ENCODE results near the gene ADTRP.
"Not testable (repeated sequence)": the region's sequence is repeated elsewhere in the genome, so short reads cannot be mapped to it uniquely, and the experiment has no call there.

ADTRP gene

DNA sequence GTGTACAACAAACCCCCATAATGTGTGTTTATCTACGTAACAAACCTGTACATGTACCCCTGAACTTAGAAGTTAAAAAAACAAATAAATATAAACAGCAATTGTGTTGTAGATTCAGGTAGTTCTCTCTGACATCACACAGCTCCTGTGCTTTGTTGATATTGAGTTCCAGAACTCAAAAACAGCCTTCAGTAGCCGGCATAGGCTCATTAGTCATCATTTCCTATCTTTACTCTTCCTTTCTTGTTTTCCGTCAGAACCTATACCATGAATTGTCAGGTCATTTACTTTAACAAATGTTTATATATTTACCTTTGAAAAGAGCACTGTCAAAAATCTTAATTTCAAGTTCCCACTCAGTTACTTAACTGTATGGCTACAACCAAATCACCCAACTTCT lies 88.8 kb downstream of the ADTRP start:
- DNase-seq = no peak

DNA sequence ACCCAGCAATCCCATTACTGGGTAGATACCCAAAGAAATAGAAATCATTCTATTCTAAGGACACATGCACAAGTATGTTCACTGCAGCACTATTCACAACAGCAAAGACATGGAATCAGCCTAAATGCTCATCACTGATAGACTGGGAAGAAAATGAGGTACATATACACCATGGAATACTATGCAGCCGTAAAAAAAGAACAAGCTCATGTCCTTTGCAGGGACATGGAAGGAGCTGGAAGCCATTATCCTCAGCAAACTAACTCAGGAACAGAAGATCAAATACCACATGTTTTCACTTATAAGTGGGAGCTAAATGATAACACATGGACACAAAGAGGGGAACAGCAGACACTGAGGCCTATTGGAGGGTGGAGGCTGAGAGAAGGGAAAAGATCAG lies 89.2 kb downstream of the ADTRP start:
- DNase-seq = not testable (repeated sequence)

DNA sequence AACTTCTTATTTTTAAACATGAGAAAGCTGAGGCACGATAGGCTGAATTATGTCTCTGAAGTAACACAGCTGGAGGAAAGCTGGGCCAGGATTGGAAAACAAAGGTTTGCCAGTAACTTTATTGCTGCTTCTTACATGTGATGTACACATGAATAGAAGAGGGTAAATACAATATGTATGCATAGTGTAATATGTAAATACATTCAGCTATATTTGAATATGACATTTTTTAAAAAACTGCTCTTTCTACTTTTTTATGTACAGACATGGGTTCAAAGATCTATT lies 90.2 kb downstream of the ADTRP start:
- DNase-seq = no peak

DNA sequence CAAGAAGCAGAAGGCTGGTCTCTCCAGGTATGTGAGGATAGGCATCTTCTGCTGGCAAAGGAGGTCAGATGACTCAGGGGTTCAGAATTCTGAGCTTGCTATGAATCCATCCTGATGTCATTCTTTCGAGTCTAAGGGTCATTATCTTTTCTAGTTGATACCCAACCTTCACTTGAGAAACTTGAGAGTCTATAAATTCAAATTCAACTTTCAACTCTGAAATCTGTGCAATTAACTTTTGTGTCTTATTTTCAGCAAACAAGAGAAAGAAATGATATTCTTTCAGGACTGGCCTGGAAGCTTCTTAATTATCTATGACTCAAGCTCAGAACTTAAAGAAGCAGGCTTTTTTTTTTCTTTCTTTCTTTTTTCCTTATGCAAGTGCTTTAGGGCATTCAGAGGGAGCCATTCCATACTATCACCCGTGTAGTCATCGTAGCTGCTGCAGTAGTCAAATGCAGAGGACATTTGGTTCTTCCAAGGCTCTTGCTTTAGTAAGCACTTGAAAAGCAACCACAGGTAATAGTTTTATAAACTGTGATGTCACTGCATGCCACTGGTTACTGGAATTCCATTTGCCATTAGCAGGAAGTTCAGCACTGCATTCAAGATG lies 93.0 kb downstream of the ADTRP start:
- no peak for DNase-seq

DNA sequence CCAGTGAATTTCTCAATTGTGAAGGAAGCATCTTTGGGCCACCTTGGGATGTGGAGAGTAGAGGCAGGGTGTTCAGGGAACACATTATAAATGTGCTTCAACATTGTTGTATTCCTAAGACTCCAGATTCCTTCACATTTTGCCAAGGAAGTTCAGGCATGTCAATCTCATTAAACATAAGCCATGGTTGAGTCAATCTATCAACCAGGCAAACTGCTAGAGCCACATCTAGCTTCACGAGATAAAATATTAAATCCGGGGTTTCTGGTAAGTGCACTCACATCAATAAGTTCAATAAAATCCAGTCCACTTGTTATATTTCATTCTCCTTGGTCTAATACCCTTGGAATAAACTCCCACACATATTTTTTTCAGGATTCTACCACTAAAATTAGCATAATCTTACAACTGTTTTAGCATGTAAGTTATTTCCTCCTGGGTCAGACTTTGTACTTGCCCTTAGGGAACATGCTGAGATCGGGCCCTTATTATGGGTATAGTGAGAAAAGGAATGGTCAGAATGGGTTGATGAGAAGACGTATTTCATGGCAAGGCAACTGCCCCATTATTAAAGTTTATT lies 93.6 kb downstream of the ADTRP start:
- no peak for DNase-seq

DNA sequence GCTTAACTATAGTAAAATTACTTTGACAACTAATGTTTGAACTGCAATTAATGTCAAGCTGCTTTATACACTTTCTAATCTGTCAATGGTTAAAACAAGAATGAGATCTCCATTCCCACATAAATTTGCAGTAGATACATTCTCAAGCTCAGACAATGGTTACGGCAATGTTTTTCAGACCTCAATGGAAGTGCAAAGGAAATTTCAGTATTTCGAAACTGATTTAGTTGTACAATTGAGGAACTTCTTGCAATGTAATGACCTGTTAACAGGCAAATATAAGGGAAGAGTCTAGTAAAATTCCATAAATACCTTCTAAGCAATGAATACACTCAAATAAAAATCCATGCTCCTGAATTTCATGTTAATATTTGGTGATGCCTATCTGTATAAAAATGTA lies 94.7 kb downstream of the ADTRP start:
- DNase-seq = no peak

DNA sequence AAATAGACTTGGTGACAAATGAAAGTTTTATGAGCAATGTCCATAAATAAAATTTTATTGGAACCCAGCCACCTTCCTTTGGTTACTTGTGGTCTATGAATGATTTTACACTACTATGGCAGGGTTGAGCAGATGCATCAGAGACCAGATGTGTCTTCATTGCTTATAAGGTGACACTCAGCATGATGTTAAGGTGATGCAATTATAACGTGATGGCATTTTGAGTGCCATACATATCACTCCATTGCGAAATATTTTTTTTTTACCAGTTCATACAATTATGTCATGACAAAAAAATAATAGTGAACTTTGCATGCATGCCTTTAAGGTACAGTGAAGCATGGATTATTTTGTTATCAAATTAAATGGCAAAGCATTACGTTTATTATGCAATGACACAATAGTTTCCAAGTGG lies 96.0 kb downstream of the ADTRP start:
- DNase-seq = no peak

DNA sequence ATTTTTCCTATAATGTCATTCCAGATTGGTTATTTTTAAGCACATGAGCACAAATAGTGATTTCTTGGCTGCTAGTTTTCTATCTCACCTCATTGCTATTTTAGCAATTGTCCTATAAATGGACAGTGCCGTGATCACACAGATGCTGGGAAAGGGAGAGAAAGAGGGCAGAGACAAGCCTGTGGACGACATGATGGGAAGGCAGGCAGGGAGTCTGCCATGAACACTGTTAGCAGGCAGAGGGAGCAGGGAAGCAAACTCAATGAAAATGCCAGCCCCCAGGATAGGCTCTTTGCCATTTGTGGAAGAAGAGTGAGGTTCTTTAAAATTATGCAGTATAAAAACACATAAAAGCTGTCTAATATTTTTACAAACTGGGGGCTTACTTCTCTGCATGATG lies 96.8 kb downstream of the ADTRP start:
- DNase-seq = no peak

DNA sequence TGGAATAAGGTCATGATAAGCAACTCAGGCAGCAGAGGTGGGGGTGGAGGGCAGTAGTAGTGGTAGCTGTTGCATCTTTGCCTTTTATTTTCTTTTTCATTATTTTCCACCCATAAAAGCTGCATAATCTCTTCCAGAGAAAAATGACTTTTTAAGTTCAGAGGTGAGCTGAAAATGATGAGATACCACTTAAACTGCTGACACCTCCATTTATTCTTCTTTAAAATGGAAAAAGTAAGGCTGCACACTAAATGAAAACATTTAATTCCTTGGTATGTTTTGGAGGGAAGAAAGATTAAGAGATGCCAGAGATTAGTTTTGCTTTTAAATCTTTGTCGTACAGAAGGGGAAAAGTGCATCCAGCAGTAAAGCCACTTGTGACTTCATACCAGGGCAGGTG lies 97.2 kb downstream of the ADTRP start:
- DNase-seq = no peak

DNA sequence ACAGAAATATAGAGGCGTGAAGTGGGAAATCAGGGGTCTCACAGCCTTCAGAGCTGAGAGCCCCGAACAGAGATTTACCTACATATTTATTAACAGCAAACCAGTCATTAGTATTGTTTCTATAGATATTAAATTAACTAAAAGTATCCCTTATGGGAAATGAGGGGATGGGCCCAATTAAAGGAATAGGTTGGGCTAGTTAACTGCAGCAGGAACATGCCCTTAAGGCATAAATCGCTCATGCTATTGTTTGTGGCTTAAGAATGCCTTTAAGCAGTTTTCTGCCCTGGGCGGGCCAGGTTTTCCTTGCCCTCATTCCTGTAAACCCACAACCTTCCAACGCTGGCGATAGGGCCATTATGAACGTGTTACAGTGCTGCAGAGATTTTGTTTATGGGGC lies 98.1 kb downstream of the ADTRP start:
- not testable (repeated sequence) for DNase-seq

DNA sequence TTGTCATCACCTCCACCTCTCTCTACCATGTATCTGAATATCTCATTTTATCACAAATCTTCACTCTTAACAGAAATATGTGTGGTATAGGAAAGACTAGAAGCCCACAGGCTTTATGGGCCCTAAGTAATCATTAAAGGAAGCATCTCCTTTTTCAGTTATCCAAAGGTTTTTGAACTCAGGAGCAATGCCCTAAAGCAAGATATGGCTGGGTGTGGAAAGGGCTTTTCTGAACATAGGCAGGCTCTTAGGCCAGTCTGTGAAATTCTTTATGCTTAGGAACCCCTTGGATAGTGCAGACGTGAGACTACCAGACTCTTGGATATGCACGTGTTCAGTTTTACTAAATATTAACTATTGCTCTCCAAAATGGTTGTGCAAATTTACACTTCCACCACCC lies 99.5 kb downstream of the ADTRP start:
- DNase-seq = no peak

DNA sequence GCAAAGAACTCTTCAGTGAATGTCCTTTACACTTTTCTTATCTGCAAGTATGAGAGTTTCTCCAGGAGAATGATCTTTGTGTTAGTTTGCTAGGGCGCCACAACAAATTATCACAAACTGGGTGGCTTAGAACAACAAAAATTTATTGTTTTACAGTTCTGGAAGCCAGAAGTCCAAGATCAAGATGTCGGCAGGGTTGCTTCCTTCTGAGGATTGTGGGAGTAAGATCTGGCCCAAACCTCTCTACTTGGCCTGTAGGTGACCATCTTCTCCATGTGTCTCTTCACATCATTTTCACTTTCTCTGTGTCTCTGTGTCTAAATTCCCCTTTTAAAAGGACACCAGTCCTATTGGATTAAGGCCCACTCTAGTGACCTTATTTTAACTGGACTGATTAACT lies 103.0 kb downstream of the ADTRP start:
- DNase-seq = no peak

DNA sequence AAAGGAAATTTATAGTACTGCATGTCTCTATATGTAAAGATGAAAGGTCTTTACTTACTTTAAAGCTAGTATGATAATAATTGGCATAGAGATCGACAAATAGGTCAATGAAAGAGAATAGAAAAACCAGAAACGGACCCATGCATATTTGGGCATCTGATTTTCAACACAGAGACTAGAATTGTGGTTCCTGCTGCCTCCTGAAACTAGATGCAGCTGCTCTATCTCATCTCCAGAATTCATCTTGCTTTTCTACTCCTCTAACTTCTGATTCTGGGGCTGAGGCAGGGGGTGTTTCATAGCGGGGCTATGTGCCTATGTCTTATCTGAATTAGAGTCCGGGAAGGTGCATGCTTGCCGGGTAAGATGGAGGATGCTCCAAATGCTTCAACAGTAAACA lies 105.9 kb downstream of the ADTRP start:
- DNase-seq = no peak

DNA sequence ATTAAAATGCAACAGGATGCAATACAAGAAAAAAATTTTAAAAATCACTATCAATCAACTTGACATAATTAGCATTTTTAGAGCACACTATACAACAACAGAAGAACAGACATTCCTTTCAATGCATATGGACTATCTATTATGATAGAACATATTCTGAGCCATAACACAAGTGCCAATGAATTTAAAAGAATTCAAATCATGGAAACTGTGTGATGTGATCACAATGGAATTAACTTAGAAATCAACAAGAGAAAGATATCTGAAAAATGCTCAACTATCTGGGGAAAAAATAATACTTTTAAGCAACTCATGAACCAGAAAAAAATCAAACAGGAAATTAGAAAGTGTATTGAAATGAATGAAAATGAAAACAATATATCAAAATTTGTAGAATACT lies 106.3 kb downstream of the ADTRP start:
- DNase-seq = no peak

DNA sequence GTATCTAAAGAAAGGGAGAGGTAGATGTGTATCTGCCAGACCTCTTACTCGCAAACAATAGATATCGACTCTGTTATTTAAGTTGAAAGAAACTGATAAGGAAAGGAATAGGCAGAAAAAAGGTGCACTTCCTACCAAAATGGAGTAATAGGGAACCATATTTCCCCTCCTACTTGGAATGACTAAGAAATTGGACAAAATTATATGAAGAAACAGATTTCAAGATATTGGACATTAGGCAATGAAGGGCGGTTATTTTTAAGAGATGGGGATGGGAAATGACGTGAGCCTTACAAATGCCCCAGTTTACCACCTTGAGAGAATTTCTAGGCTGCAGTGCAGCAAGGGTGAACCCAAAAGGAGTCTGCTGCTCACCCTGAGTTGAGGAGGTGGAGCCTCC lies 108.9 kb downstream of the ADTRP start:
- DNase-seq = no peak

DNA sequence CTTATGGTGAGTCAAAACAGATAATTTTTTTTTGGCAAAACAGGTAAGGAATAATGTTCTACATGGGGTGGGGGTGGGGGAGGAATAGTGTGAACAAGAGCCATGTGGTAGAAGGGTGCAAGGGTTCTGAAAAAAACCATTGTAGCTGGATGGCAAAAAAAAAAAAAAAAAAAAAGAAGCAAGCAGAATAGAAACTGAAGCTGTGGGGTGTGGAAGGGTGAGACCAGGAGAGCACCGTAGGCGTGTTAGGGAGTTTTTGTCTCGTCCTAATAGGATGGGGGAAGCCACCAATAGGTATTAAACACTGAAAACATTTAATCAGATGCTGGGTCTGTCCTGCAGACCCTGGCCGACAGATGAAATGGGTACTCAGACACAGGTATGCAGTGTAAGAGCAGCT lies 110.1 kb downstream of the ADTRP start:
- DNase-seq = no peak

DNA sequence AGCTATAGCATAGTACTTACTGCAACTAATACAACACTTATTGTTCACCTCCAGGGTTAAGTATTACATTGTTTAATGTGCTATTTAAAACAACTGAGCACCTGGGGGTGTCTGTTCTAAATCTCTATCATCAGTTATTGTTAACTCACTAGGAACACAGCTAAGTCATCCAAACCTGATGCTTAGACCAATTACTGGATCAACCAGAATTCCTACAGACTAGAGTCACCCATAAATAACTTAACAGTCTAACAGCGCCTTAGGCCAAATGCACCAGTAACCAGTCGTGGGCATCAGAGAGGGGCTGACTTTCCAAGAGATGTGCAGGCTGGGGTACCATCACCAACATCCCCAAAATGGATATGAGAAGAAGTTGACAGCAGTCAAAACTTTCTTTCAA lies 110.7 kb downstream of the ADTRP start:
- no peak for DNase-seq

DNA sequence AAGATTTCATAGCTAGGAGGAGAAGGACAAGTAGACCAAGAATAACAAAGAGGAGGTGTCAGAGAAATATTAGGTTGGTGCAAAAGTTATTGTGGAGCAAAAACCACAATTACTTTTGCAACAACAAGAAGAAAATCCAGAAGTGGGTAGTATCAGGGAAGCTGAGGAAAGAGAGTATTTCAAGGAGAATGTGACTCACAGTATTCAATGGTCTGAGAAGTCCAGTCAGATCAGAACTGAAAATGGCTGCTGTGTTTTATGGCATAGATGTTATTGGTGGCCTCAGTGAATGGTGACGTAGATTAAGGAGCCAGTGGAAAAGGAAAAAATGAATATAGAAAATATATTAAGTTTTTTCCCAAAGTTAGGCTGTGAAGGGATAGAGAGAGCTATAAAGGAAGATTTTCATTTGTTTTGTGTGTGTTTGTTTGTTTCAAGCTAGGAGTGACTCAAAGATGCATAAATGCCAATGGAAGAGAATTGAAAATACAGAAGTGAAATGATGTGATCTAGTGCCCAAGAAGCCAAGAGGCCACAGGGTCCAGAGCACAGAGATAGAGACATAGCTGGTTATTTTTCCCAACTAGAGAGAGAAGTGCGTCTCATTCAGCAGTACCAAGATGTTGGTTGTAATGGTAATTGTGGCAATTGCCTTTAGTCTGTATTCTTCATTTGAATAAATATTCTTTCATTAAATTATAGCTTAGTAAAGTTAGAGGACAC lies 112.8 kb downstream of the ADTRP start:
- DNase-seq = no peak
